ENCODE measurements around the gene SRGAP1.

Gene SRGAP1

DNA sequence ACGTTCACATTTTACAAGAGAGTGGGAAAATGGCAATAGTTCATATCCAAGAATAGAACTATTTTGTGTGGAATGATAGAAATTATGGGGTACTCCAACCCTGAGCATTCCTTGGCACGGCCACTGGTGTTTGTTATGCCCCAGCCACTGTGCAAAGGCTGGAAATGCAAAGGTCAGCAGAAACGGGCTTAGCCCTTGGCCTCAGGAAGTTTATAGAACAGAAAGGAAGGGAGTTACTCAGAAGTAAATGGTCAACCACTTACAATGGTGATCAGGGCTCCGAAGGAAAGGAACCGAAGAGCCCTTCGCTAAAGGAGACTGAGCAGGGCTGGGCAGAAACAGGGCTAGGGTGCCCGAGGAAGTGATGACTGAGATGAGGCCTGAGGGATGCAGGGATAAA is 332.5 kb downstream of the SRGAP1 start:
- H3K27ac ChIP-seq (ENCODE audit: low read depth, low read length): no peak overlapping the region
- no peak overlapping the region for H3K23ac ChIP-seq (ENCODE audit: low read length)
- no peak overlapping the region for H4K12ac ChIP-seq (ENCODE audit: low read depth, low read length)
- peaks cover 2% of the 10 kb centered on the region for H3K79me1 ChIP-seq (ENCODE audit: low read length)
- no CpG with 5 or more reads among the region's 7 CpGs for WGBS (ENCODE audit: extremely low coverage, insufficient coverage, insufficient read length)
- no peak overlapping the region for H2BK120ac ChIP-seq (ENCODE audit: insufficient read depth, low read length, poor library complexity)
- H3K36me3 ChIP-seq (ENCODE audit: control insufficient read depth in 1 of 2, insufficient read depth in 2 of 2, low read length in 2 of 2): no peaks in the 10 kb centered on the region
- H4K8ac ChIP-seq (ENCODE audit: low read depth, low read length): no peak overlapping the region
- no peak overlapping the region for H2BK5ac ChIP-seq (ENCODE audit: low read depth, low read length, poor library complexity)
- H2BK12ac ChIP-seq (ENCODE audit: low read length): no peak overlapping the region
- H3K9ac ChIP-seq (ENCODE audit: low read length): no peak overlapping the region
- H3K4me2 ChIP-seq (ENCODE audit: low read length): no peak overlapping the region
- no peak overlapping the region for H3K18ac ChIP-seq (ENCODE audit: low read length)
- H3K4ac ChIP-seq (ENCODE audit: low read depth, low read length): no peak overlapping the region
- H2AK5ac ChIP-seq (ENCODE audit: low read length): no peak overlapping the region
- H4K91ac ChIP-seq (ENCODE audit: low read depth, low read length): no peak overlapping the region
- no peak overlapping the region for H3K4me3 ChIP-seq (ENCODE audit: low read depth, low read length)
- H3K14ac ChIP-seq (ENCODE audit: low read length): no peak overlapping the region
- no peak overlapping the region for H2AFZ ChIP-seq (ENCODE audit: insufficient read depth, low read length, poor library complexity)
- no peaks in the 10 kb centered on the region for H3K79me2 ChIP-seq (ENCODE audit: control insufficient read depth, insufficient read depth, low read length, poor library complexity)
- no peaks in the 10 kb centered on the region for H3K9me3 ChIP-seq (ENCODE audit: insufficient read depth, low read depth, low read length)
- H3K27me3 ChIP-seq (ENCODE audit: insufficient read depth, low read length): no peaks in the 10 kb centered on the region
- H3K4me1 ChIP-seq (ENCODE audit: control insufficient read depth in 1 of 2, insufficient read depth in 2 of 2, low read length in 2 of 2): no peaks in the 10 kb centered on the region
- no peak for DNase-seq

- Histone ChIP-seq H3K4ac (ENCODE audit: low read depth, low read length) (no peak overlapping the region), H3K79me2 (ENCODE audit: control insufficient read depth, insufficient read depth, low read length, poor library complexity) (no peaks in the 10 kb centered on the region), H4K8ac (ENCODE audit: low read depth, low read length) (no peak overlapping the region), H3K27ac (ENCODE audit: low read depth, low read length) (no peak overlapping the region), H4K91ac (ENCODE audit: low read depth, low read length) (no peak overlapping the region), H2BK5ac (ENCODE audit: low read depth, low read length, poor library complexity) (no peak overlapping the region), H2AK5ac (ENCODE audit: low read length) (no peak overlapping the region), H3K4me3 (ENCODE audit: low read depth, low read length) (no peak overlapping the region), H3K36me3 (ENCODE audit: control insufficient read depth in 1 of 2, insufficient read depth in 2 of 2, low read length in 2 of 2) (no peaks in the 10 kb centered on the region), H3K9ac (ENCODE audit: low read length) (no peak overlapping the region), H3K79me1 (ENCODE audit: low read length) (peaks cover 2% of the 10 kb centered on the region), H2BK120ac (ENCODE audit: insufficient read depth, low read length, poor library complexity) (no peak overlapping the region), H3K4me2 (ENCODE audit: low read length) (no peak overlapping the region), H4K12ac (ENCODE audit: low read depth, low read length) (no peak overlapping the region), H3K27me3 (ENCODE audit: insufficient read depth, low read length) (no peaks in the 10 kb centered on the region), H3K14ac (ENCODE audit: low read length) (no peak overlapping the region), H2BK12ac (ENCODE audit: low read length) (no peak overlapping the region), H3K23ac (ENCODE audit: low read length) (no peak overlapping the region), H3K4me1 (ENCODE audit: control insufficient read depth in 1 of 2, insufficient read depth in 2 of 2, low read length in 2 of 2) (no peaks in the 10 kb centered on the region), H2AFZ (ENCODE audit: insufficient read depth, low read length, poor library complexity) (no peak overlapping the region), H3K18ac (ENCODE audit: low read length) (no peak overlapping the region), H3K9me3 (ENCODE audit: insufficient read depth, low read depth, low read length) (no peaks in the 10 kb centered on the region)
- DNase-seq: peak; percentile 10 to 63
- no CpG with 5 or more reads among the region's 1 CpG for WGBS (ENCODE audit: extremely low coverage, insufficient coverage, insufficient read length)
These were observed 333.6 kb downstream of the SRGAP1 start for GRCh38 chr12:64178122-64178521.

DNA sequence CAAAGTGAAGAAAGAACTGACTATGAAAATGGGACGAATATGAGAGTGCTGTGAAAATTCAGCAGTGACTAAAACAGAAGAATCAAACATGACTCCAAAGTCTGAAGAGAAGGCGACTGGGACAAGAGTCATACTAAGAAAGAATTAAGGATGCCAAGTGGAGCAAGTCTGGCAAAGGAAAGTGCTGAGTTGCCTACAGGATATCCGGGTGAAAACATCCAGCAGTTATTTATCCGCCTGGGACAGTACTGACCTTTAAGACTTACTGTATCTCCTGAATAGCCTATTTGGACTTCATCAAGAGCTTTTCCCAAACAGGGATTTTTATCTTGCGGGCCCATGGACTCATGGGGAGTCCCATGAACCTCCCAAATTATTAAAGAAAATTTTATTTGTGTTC is 336.5 kb downstream of the SRGAP1 start:
- Histone ChIP-seq H3K4me2 (ENCODE audit: low read length) (no peak overlapping the region), H3K23ac (ENCODE audit: low read length) (no peak overlapping the region), H2AK5ac (ENCODE audit: low read length) (no peak overlapping the region), H3K9me3 (ENCODE audit: insufficient read depth, low read depth, low read length) (no peaks in the 10 kb centered on the region), H2AFZ (ENCODE audit: insufficient read depth, low read length, poor library complexity) (no peak overlapping the region), H3K4me3 (ENCODE audit: low read depth, low read length) (no peak overlapping the region), H3K27me3 (ENCODE audit: insufficient read depth, low read length) (no peaks in the 10 kb centered on the region), H3K79me1 (ENCODE audit: low read length) (peaks cover 2% of the 10 kb centered on the region), H4K8ac (ENCODE audit: low read depth, low read length) (no peak overlapping the region), H4K12ac (ENCODE audit: low read depth, low read length) (no peak overlapping the region), H3K9ac (ENCODE audit: low read length) (no peak overlapping the region), H2BK120ac (ENCODE audit: insufficient read depth, low read length, poor library complexity) (no peak overlapping the region), H2BK5ac (ENCODE audit: low read depth, low read length, poor library complexity) (no peak overlapping the region), H3K36me3 (ENCODE audit: control insufficient read depth in 1 of 2, insufficient read depth in 2 of 2, low read length in 2 of 2) (no peaks in the 10 kb centered on the region), H3K27ac (ENCODE audit: low read depth, low read length) (no peak overlapping the region), H3K4me1 (ENCODE audit: control insufficient read depth in 1 of 2, insufficient read depth in 2 of 2, low read length in 2 of 2) (peaks cover 0 to 3% of the 10 kb centered on the region in 2 experiments), H3K14ac (ENCODE audit: low read length) (no peak overlapping the region), H3K79me2 (ENCODE audit: control insufficient read depth, insufficient read depth, low read length, poor library complexity) (no peaks in the 10 kb centered on the region), H3K4ac (ENCODE audit: low read depth, low read length) (no peak overlapping the region), H4K91ac (ENCODE audit: low read depth, low read length) (no peak overlapping the region), H2BK12ac (ENCODE audit: low read length) (no peak overlapping the region), H3K18ac (ENCODE audit: low read length) (no peak overlapping the region)
- no peak for DNase-seq
- whole genome bisulfite sequencing (ENCODE audit: extremely low coverage, insufficient coverage, insufficient read length): no CpG with 5 or more reads among the region's 5 CpGs

DNA sequence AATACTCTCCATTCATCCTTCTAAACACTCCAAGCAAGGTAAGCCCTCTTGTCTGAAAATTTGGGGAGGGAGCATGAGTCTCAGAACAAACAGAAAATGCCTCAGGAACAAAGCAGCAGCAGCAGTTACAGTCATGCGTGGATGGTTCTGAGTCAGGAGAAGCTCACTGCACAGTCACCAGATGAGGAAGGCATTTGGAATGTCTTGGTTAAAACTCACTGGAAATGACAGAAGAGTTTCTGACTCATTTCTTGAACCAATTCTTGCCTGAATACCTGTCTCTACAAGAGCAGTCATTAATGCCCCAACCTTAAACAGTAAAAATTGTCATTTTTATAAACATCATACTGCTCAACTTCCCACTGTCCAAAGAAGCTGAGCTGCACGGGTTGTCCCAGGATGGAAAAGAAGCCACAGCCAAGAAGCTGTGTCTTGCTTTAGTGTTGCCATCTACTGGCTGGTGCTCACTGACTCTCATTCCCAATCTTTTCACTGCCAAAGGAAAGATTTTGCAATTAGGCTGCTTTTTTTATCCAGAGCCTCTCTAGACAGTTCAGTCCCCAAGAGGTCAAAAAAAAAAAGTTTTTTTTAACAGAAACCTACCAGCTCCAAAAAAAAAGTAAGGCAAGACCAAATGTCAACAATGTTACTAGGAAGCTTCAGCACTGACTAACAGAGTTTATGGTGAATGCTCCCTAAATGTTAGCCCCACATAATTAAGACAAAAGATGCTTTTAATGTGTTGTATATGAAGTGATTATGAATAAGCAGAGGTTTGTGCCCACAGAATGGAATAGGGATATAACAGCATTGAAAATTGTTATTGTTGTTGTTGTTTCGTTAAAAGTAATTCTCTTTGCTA is 337.2 kb downstream of the SRGAP1 start:
- Histone ChIP-seq H3K18ac (ENCODE audit: low read length) (no peak overlapping the region), H3K4me1 (ENCODE audit: control insufficient read depth in 1 of 2, insufficient read depth in 2 of 2, low read length in 2 of 2) (peaks cover 0 to 3% of the 10 kb centered on the region in 2 experiments), H3K79me1 (ENCODE audit: low read length) (peaks cover 2% of the 10 kb centered on the region), H3K4me2 (ENCODE audit: low read length) (peak overlapping the region; percentile 22), H2BK12ac (ENCODE audit: low read length) (no peak overlapping the region), H2BK120ac (ENCODE audit: insufficient read depth, low read length, poor library complexity) (no peak overlapping the region), H4K91ac (ENCODE audit: low read depth, low read length) (no peak overlapping the region), H3K4me3 (ENCODE audit: low read depth, low read length) (no peak overlapping the region), H3K27me3 (ENCODE audit: insufficient read depth, low read length) (no peaks in the 10 kb centered on the region), H4K12ac (ENCODE audit: low read depth, low read length) (no peak overlapping the region), H3K9me3 (ENCODE audit: insufficient read depth, low read depth, low read length) (no peaks in the 10 kb centered on the region), H2AK5ac (ENCODE audit: low read length) (no peak overlapping the region), H3K4ac (ENCODE audit: low read depth, low read length) (no peak overlapping the region), H3K27ac (ENCODE audit: low read depth, low read length) (peak overlapping the region; percentile 40), H2AFZ (ENCODE audit: insufficient read depth, low read length, poor library complexity) (no peak overlapping the region), H3K14ac (ENCODE audit: low read length) (no peak overlapping the region), H3K36me3 (ENCODE audit: control insufficient read depth in 1 of 2, insufficient read depth in 2 of 2, low read length in 2 of 2) (no peaks in the 10 kb centered on the region), H3K23ac (ENCODE audit: low read length) (no peak overlapping the region), H4K8ac (ENCODE audit: low read depth, low read length) (no peak overlapping the region), H2BK5ac (ENCODE audit: low read depth, low read length, poor library complexity) (no peak overlapping the region), H3K79me2 (ENCODE audit: control insufficient read depth, insufficient read depth, low read length, poor library complexity) (no peaks in the 10 kb centered on the region), H3K9ac (ENCODE audit: low read length) (no peak overlapping the region)
- peak; percentile 69 to 90 for DNase-seq
- WGBS (ENCODE audit: extremely low coverage, insufficient coverage, insufficient read length): no CpG with 5 or more reads among the region's 3 CpGs
